Measurements from ENCODE around the gene TMEM26. TPM values are rescaled to one million over a fixed set of nuclear protein-coding genes. Genes with fewer than 3 reads are reported as not detected.

The TMEM26 gene
- total and polyA plus RNA-seq, 8 donors, result 1.3 to 8.1 (median 6.0) TPM

- DNase-seq (no peak), ATAC-seq (no peak)
- no peaks in the 10 kb centered on the region for H3K27me3 ChIP-seq
- no peak overlapping the region for H3K27ac ChIP-seq
- peaks cover 0 to 28% of the 10 kb centered on the region in 2 donors for H3K9me3 ChIP-seq
- no peak overlapping the region for H3K4me3 ChIP-seq
- H3K36me3 ChIP-seq, result no peaks in the 10 kb centered on the region
- no peak for TF ChIP-seq CTCF (IDR thresholded peaks at IDR 0.05)
- H3K4me1 ChIP-seq, result no peaks in the 10 kb centered on the region
- intact Hi-C loops (cut with DNase I), result no loop called here
Observed at GRCh38 chr10:61378865-61379264, 74.3 kb downstream of the TMEM26 start.

- Histone ChIP-seq H3K4me1 (no peaks in the 10 kb centered on the region), H3K27me3 (no peaks in the 10 kb centered on the region), H3K9me3 (peaks cover 0 to 29% of the 10 kb centered on the region in 2 donors), H3K36me3 (no peaks in the 10 kb centered on the region), H3K4me3 (no peak overlapping the region), H3K27ac (no peak overlapping the region)
- ATAC-seq (no peak), DNase-seq (peak in 1 of 4 donors; percentile 76)
- intact Hi-C loops (cut with DNase I), result no loop called here
- no peak for TF ChIP-seq CTCF (IDR thresholded peaks at IDR 0.05)
Observed at GRCh38 chr10:61376908-61377368, 76.2 kb downstream of the TMEM26 start.

GRCh38 chr10:61376377-61376776, 76.8 kb downstream of the TMEM26 start:
- no peak for ATAC-seq
- Histone ChIP-seq H3K36me3 (no peaks in the 10 kb centered on the region), H3K4me3 (no peak overlapping the region), H3K27me3 (no peaks in the 10 kb centered on the region), H3K9me3 (peaks cover 0 to 29% of the 10 kb centered on the region in 2 donors), H3K4me1 (no peaks in the 10 kb centered on the region), H3K27ac (no peak overlapping the region)
- intact Hi-C loops (cut with DNase I), result no loop called here
- TF ChIP-seq CTCF (IDR thresholded peaks at IDR 0.05), result no peak
- DNase-seq, result no peak

GRCh38 chr10:61366365-61366764, 86.8 kb downstream of the TMEM26 start:
- TF ChIP-seq CTCF (IDR thresholded peaks at IDR 0.05), result no peak
- Histone ChIP-seq H3K4me3 (no peak overlapping the region), H3K36me3 (no peaks in the 10 kb centered on the region), H3K27ac (no peak overlapping the region), H3K4me1 (no peaks in the 10 kb centered on the region), H3K9me3 (no peaks in the 10 kb centered on the region), H3K27me3 (no peaks in the 10 kb centered on the region)
- intact Hi-C loops (cut with DNase I), result no loop called here
- ATAC-seq, result no peak
- no peak for DNase-seq

GRCh38 chr10:61364619-61365018, 88.6 kb downstream of the TMEM26 start:
- ATAC-seq, result peak; percentile 73
- intact Hi-C loops (cut with DNase I), result no loop called here
- Histone ChIP-seq H3K27me3 (no peaks in the 10 kb centered on the region), H3K9me3 (no peaks in the 10 kb centered on the region), H3K4me3 (no peak overlapping the region), H3K27ac (no peak overlapping the region), H3K36me3 (no peaks in the 10 kb centered on the region), H3K4me1 (no peaks in the 10 kb centered on the region)
- no peak for DNase-seq
- no peak for TF ChIP-seq CTCF (IDR thresholded peaks at IDR 0.05)

Measured in left lung (tissue), 10 donors.